HepG2 (cell line): ENCODE results near the gene TMEM131L. TPM values are rescaled to one million over a fixed set of nuclear protein-coding genes. Genes with fewer than 3 reads are reported as not detected.

Experiments used
- ATAC-seq: fragments of 200-7000 bp; cut with Tn5 transposase; 3 replicates; pipeline ENCODE4 v1.9.1; 2020; ENCODE audit warnings: mild to moderate bottlenecking, moderate library complexity
- BruUV-seq: library from RNA; stranded (reverse); fragments of 400-500 nt; replicated peaks from 2 replicates; lab custom pipeline; 2021; lab: Mats Ljungman, UMichigan
- CTCF ChIA-PET: fragments of 300-600 bp; formaldehyde crosslinking; extraction: SDS; loops from one replicate; lab custom pipeline; 2021; ENCODE audit warnings: low total read pairs, inconsistent platforms, low intra/inter-chr PET ratio; lab: Yijun Ruan, JAX
- POLR2A ChIA-PET: fragments of 350-600 bp; sonication (Branson Sonifier 250); formaldehyde crosslinking; loops from one replicate; lab custom pipeline; 2020; ENCODE audit warnings: antibody characterized with exemption, inconsistent platforms; lab: Yijun Ruan, JAX
- DNase-seq: peaks from one replicate; pipeline ENCODE4 v3.0.0-alpha.2; 2015; ENCODE audit warnings: low spot score
- FAIRE-seq: peaks from 3 replicates; lab custom pipeline; 2011; peaks lifted over from hg19 to GRCh38; lab: Jason Lieb, UNC
- H2AFZ ChIP-seq: one replicate; pipeline ENCODE4 v1.6.1; 2011; ENCODE audit warnings: low read length, inconsistent platforms
- H3K27ac ChIP-seq: fragments of 300-600 bp; 3 replicates; pipeline ENCODE4 v1.8.0; 2011; ENCODE audit warnings: mixed run types, mild to moderate bottlenecking, mixed read lengths, low read length, inconsistent platforms; ENCODE audit not compliant: insufficient read depth; ENCODE audit errors: extremely low read length
- H3K27me3 ChIP-seq, 2 experiments: fragments of 200-600 bp in 1 of 2; 2 replicates in 1 of 2; 3 replicates in 1 of 2; pipeline versions ENCODE4 v1.6.0 to v1.8.0; 2011; ENCODE audit warnings: low read length in 2 of 2, mild to moderate bottlenecking in 2 of 2, moderate library complexity in 2 of 2, inconsistent platforms in 1 of 2; ENCODE audit not compliant: insufficient read depth in 2 of 2, control insufficient read depth in 1 of 2
- H3K36me3 ChIP-seq, 2 experiments: fragments of 200-600 bp in 1 of 2; replicated peaks in 1 of 2; 2 replicates in 1 of 2; 3 replicates in 1 of 2; pipeline versions ENCODE4 v1.5.1 to v1.8.0; 2011; ENCODE audit warnings: low read length in 2 of 2, inconsistent platforms in 1 of 2; ENCODE audit not compliant: insufficient read depth in 2 of 2, control insufficient read depth in 1 of 2
- H3K4me1 ChIP-seq: 2 replicates; pipeline ENCODE4 v1.5.1; 2012; ENCODE audit warnings: low read length, inconsistent platforms; ENCODE audit not compliant: insufficient read depth
- H3K4me2 ChIP-seq: 2 replicates; pipeline ENCODE4 v1.6.0; 2011; ENCODE audit warnings: low read depth, low read length, inconsistent platforms
- H3K4me3 ChIP-seq, 3 experiments: fragments of 200-600 bp in 1 of 3; sonication (generic), shearing (Covaris generic) in 1 of 3; replicated peaks in 1 of 3; 2 replicates each; pipeline ENCODE4 v1.5.1; 2011 to 2016; ENCODE audit warnings: low read length in 3 of 3, inconsistent platforms in 2 of 3, low read depth in 2 of 3, mild to moderate bottlenecking in 2 of 3, control low read depth in 1 of 3, mixed read lengths in 1 of 3; ENCODE audit not compliant: insufficient read depth in 1 of 3
- H3K79me2 ChIP-seq: one replicate; pipeline ENCODE4 v1.6.1; 2011; ENCODE audit warnings: low read length, inconsistent platforms; ENCODE audit not compliant: insufficient read depth
- H3K9ac ChIP-seq: 2 replicates; pipeline ENCODE4 v1.6.0; 2011; ENCODE audit warnings: mild to moderate bottlenecking, low read depth, low read length, inconsistent platforms; ENCODE audit not compliant: insufficient read depth
- H3K9me3 ChIP-seq: 2 replicates; pipeline ENCODE4 v1.5.1; 2012; ENCODE audit warnings: mild to moderate bottlenecking, low read length
- H4K20me1 ChIP-seq: 2 replicates; pipeline ENCODE4 v1.6.0; 2011; ENCODE audit warnings: inconsistent platforms, mild to moderate bottlenecking, low read length, moderate library complexity; ENCODE audit not compliant: insufficient read depth
- ARHGAP35 ChIP-seq: sonication (generic); formaldehyde crosslinking; IDR thresholded peaks from 2 replicates; pipeline ENCODE4 v1.9.0; 2022; ENCODE audit warnings: mild to moderate bottlenecking, inconsistent platforms, moderate library complexity, missing genetic modification reagents, borderline replicate concordance
- ATF7 ChIP-seq, 2 experiments: fragments of 450-650 bp in 1 of 2; sonication (generic) in 1 of 2; formaldehyde crosslinking in 1 of 2; IDR thresholded peaks; 2 replicates each; pipeline versions ENCODE4 v1.4.0 to v1.6.1; 2016 to 2020; ENCODE audit warnings: antibody characterized with exemption in 1 of 2, mild to moderate bottlenecking in 1 of 2, missing genetic modification reagents in 1 of 2
- CENPX ChIP-seq: sonication (generic); formaldehyde crosslinking; IDR thresholded peaks from 2 replicates; pipeline ENCODE4 v1.9.0; 2021; ENCODE audit warnings: mild to moderate bottlenecking, missing genetic modification reagents, moderate library complexity
- FOSL2 ChIP-seq: sonication (generic); formaldehyde crosslinking; IDR thresholded peaks from 2 replicates; pipeline ENCODE4 v1.4.0; 2020; ENCODE audit warnings: missing genetic modification reagents
- SAP130 ChIP-seq: IDR thresholded peaks from 2 replicates; pipeline ENCODE4 v1.6.1; 2016; ENCODE audit warnings: low read depth
- TCF7 ChIP-seq: sonication (generic); IDR thresholded peaks from 2 replicates; pipeline ENCODE4 v1.6.1; 2016; ENCODE audit warnings: antibody characterized with exemption, low read depth
- ZNF720 ChIP-seq: sonication (generic); formaldehyde crosslinking; IDR thresholded peaks from 2 replicates; pipeline ENCODE4 v1.4.0; 2020; ENCODE audit warnings: missing genetic modification reagents
- WGBS: methylation state at CpG from one replicate; pipeline ENCODE4 v1.1.6; 2017; ENCODE audit warnings: low lambda C conversion rate; 5-methylcytosine and 5-hydroxymethylcytosine counted together
- in situ Hi-C: cut with HindIII; loops from 2 replicates; pipeline ENCODE4 v1.10.0; 2017; ENCODE audit warnings: low pct_unique_long_range_greater_than_20kb; ENCODE audit not compliant: extremely low pct_ligation_motif_present
- intact Hi-C: fragments of 100-400 bp; cut with micrococcal nuclease; formaldehyde crosslinking; loops from one replicate; pipeline ENCODE4 v1.10.0; 2022; ENCODE audit not compliant: unreplicated experiment
- polyA plus RNA-seq, 8 experiments: library from polyadenylated mRNA; depleted of rRNA in 3 of 8; stranded (reverse) in 7 of 8; unstranded in 1 of 8; fragments of >200 nt; fragmentation: Illumina TruSeq in 4 of 8; extraction: Trizol in 4 of 8; gene quantifications; 2 replicates each; pipeline versions ENCODE4 v1.2.1 to v1.2.3, GENCODE V29; 2011 to 2016; ENCODE audit warnings: low read depth in 4 of 8, missing spikeins in 1 of 8, mixed read lengths in 1 of 8; ENCODE audit not compliant: insufficient read depth in 1 of 8
- total RNA-seq, 5 experiments: library from RNA; depleted of rRNA; stranded (reverse); fragments of >200 nt; fragmentation: Illumina TruSeq; extraction: Trizol; gene quantifications; 2 replicates each; pipeline ENCODE4 v1.2.3, GENCODE V29; 2016; ENCODE audit warnings: low read depth in 1 of 5
- TF ChIP-seq, protein P1 (sequence below): sonication (generic); formaldehyde crosslinking; IDR thresholded peaks from 2 replicates; pipeline ENCODE4 v1.5.0; 2020; ENCODE audit warnings: mild to moderate bottlenecking, missing genetic modification reagents

Gene TMEM131L
- total and polyA plus RNA-seq, 2 of the 13 experiments (the other 11 are each of a cell fraction or from before 2014, with no cell fraction given) = 2.2 to 4.5 TPM

- peak; percentile 58 for DNase-seq
- Histone ChIP-seq H3K79me2 (no peaks in the 10 kb centered on the region), H3K27ac (no peak overlapping the region), H3K4me3 (no peak overlapping the region), H3K9me3 (no peaks in the 10 kb centered on the region), H3K4me2 (no peak overlapping the region), H3K9ac (no peak overlapping the region), H3K27me3 (no peaks in the 10 kb centered on the region), H3K4me1 (peaks cover 8% of the 10 kb centered on the region; the same call in 1 of the 2 replicates), H3K36me3 (no peaks in the 10 kb centered on the region), H4K20me1 (no peaks in the 10 kb centered on the region), H2AFZ (no peak overlapping the region)
- intact Hi-C loops (no loop called here), in situ Hi-C loops (no loop called here)
- POLR2A ChIA-PET = no interaction called here
- no peak for FAIRE-seq
- TF ChIP-seq TCF7 (no peak), ARHGAP35 (CRISPR knock-in tag) (no peak), FOSL2 (CRISPR knock-in tag) (peak; percentile 29; the same call in 1 of the 2 replicates), ATF7 (IDR thresholded peaks at IDR 0.05) (peak; percentile 47), ATF7 (CRISPR knock-in tag; IDR thresholded peaks at IDR 0.05) (no peak), SAP130 (0 out of 2 replicates have a peak, but pooled peaks have one; percentile 13), CENPX (no peak), ZNF720 (CRISPR knock-in tag) (no peak)
- TF ChIP-seq, protein P1, sequence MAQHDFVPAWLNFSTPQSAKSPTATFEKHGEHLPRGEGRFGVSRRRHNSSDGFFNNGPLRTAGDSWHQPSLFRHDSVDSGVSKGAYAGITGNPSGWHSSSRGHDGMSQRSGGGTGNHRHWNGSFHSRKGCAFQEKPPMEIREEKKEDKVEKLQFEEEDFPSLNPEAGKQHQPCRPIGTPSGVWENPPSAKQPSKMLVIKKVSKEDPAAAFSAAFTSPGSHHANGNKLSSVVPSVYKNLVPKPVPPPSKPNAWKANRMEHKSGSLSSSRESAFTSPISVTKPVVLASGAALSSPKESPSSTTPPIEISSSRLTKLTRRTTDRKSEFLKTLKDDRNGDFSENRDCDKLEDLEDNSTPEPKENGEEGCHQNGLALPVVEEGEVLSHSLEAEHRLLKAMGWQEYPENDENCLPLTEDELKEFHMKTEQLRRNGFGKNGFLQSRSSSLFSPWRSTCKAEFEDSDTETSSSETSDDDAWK (CRISPR knock-in tag) = no peak
- 51% methylated on average over 4 of the region's 4 CpGs for WGBS
- CTCF ChIA-PET = no interaction called here
- ATAC-seq = peak; percentile 43; the same call in 1 of the 3 replicates
- no TSS peak for BruUV-seq
Observed at GRCh38 chr4:153497091-153497531, 31.0 kb downstream of the TMEM131L start.
